Measurements from ENCODE around the gene PEPD.

Gene PEPD

DNA sequence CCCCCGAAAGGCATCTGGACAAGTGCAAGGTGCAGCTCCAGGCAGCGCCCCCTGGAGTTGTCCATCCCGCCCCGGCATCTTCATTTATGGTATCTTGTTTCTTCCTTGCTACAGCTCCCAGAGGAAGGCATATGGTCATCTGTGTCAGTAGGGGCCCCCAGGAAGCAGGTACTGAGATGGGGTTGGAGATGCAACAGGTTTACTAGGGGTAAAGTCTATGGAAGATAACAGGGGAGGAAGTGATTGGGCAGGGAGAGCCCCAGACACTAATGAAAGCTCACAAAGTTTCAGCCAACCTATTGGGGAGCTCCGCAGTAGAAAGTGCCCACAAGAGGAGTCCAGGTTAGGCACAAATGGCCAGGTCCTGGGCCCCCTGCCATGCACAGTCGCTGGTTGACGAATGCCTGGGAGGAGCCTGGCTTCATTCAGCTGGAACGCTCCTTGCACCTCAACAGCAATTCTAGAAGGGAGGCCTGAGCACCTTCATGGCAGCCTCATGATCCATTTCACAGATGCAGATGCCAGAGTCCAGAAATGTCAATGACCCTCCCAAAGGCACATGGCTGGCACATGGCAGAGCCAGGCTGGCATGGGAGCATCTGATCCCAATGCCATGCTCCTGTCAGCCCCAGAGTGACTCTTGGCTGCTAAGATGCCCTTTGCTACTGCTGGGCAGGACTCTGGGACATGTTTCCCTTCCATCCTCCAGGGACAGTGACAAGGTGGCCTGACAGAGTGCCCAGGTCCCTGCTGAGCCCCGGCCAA, 23.8 kb upstream of the PEPD start:
- DNase-seq (ENCODE audit: low spot score): no peak

DNA sequence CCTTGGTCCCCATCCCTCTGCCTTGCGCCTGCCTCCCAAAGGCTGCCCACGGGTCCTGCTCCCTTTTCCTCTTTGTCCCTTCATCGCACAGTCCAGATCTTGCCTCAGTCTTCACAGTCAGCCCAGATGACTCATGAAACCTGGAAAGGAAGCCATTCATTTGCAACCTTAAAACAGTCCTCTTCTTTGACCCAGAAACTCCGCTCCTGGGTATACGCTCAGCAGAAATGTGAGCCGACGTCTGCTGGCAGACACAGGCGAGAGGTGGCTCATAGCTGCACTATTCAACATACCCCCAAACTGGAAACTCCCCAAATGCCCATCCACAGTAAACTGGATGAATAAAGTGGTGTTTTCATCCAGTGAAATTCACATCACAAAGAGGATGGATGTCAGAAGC, 13.6 kb upstream of the PEPD start:
- no peak for DNase-seq (ENCODE audit: low spot score)

DNA sequence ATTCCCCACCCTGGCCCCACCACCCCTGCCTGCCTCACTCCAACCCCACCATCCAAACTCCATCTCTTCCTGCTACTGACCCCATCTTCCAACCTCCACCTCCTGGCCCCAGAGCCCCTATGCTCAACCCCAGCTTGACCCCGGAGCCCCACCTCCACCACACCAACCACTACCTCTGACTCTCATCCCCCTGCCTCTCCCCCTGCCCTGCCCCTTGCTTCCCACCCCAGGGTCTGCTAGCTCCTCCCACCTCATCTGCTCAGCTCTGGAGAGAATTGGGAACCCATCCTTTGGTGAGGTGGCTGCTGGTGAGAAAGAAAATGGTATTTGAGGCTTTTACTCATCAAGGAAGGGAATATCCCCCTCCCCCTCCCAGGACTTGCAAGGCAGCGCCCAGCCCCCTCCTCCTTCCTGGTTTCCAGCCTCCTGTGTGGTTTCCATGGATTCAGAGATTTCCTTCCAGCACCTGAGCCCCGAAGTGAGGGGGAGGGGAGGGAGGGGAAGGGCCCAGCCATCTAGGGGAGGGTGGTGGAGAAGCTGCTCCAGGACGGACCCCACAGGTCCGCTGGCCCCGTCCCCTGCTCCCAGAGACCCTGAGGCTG, 11.4 kb upstream of the PEPD start:
- no peak for DNase-seq (ENCODE audit: low spot score)

DNA sequence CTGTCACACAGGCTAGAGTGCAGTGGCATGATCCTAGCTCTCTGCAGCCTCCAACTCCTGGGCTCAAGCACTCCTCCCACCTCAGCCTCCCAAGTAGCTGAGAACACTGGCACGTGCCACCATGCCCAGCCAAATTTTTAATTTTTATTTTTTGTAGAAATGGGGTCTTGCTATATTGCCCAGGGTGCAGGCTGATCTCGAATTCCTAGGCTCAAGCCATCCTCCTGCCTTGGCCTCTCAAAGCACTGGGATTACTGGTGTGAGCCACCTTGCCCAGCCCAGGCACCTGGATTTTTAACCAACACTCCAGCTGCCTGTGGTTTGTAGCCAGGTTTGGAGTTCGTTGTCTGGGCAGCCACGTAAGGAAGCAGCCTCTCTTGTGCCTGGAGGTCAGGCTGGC, 9.3 kb upstream of the PEPD start:
- DNase-seq (ENCODE audit: low spot score): no peak

DNA sequence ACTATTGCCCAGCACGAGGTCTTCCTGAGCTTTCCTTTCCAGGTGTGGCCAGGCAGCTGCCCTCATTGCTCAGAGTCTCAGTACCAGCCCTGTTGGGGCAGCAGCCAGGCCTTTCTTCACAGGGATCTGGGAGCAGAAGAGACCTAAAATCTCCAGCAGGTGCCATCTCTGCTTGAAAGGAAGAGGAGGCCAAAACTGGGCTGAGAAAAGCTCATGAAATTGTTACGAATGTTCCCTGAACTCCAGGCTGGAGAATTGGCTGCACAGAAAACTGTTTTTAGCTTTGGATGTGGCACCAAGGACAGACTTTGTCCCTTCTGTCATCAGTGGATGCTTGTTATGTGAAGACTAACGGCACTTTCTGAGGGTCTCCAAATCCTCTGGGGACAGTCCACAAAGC, 8.7 kb upstream of the PEPD start:
- no peak for DNase-seq (ENCODE audit: low spot score)

DNA sequence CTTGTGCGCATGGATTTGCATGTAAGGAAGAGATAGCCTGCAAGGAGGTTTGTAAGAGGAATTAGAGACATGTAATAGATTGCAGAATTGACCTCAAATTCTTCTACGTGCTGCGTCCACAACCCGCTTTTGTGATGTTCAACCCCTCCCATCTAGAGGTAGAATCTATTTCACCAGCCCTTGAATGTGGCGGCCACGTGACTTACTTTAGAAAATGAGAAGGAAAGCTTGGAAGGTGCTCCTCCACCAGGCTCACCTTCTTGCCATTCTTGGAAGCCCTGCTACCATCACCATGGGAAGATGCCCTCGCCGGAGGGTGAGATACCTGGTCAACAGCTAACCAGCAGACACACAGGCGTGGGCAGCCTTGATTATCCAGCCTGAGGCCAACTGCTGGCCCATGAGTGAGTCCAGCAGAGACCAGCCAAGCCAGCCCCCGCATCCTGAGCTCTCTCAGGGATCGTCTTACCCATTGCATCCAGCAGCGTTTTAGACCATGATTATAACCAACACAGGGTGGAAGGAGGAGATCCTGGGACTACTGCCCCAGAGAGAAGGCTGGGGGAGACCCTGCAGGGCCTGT, 7.6 kb upstream of the PEPD start:
- DNase-seq (ENCODE audit: low spot score): no peak

DNA sequence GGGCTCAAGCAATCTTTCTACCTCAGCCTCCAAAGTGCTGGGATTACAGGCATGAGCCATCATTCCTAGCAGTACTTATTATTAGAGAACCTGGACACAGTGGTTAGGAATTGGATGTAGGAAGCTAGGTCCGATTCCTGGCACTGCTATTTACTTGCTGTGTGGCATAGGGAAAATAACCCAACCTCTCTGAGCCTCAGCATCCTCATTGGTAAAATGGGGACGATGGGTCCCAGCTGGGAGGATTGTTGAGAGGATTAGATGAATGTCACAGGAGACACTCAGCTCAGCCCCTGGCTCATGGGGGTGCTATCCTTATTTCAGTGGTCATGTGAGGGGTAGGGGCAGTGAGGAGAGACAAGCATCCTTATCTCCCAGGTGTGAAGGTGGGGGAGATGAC, 6.8 kb upstream of the PEPD start:
- DNase-seq (ENCODE audit: low spot score): no peak

DNA sequence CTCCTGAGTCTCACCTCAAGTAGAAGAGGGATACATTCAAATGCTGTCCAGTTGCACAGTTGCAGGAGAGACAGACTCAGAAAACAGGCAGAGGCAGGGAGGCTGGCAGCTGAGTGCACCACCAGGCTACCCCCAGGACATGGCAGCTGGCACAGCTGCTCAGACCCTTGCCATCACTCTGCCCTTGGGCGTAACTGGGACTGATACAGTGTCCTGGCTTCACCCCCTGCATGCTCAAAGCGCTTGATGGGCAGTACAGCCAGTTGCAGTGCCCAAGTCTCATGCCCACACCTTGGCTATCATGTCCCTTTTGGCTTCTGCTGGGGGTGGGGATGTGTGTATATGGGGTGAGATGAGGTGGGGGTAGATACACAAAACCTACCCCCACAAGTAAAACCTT, 5.5 kb upstream of the PEPD start:
- no peak for DNase-seq (ENCODE audit: low spot score)

DNA sequence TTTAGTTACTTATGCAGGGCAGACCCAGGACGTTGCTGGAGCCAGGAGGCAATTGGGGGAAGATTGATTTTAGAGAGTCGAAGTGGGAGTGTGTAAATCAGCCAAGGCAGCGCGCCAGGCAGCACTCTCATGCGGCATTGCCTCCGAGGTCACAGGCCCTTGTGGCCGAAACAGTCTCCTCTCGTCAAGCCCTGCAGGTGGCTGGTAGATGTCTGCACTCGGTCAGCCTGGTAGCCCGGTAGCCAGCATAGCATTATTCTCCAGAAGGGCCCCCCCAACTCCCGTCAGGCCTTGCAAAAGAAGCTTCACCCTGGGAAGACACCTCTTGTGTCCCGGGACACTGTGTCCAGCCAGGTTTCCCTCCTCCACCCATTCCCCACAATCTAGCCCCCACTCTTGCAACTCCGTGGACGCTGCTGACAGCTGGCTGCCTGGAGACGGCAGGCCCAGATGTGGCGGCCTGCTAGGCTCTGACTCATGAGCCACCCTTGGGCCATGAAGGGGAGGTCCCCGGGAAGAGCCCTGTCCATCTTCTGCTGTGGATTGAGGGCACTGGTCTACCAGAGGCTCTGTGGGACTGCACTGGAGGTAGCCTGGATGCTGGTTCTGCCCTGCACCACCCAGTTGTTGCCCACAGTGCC, 2.6 kb upstream of the PEPD start:
- no peak for DNase-seq (ENCODE audit: low spot score)

DNA sequence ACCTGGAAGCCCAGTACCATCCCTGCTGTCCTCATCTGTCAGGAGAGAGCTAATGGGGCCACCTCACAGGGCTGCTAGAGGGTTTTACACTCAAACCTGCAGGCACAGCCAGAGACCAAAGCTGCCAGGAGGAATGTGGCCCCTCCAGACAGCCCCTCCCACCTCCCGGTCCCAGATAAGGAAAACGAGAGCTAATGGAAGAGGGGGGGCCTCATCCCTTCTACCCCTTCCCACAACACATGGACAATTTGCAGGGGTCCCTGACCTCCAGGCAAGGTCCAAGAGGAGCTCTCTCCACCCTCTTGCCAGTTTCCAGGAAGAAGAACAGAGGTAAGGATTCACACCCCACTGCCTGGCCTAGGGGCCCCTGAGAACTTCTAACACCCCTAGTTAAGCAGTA, 1.6 kb upstream of the PEPD start:
- no peak for DNase-seq (ENCODE audit: low spot score)

DNA sequence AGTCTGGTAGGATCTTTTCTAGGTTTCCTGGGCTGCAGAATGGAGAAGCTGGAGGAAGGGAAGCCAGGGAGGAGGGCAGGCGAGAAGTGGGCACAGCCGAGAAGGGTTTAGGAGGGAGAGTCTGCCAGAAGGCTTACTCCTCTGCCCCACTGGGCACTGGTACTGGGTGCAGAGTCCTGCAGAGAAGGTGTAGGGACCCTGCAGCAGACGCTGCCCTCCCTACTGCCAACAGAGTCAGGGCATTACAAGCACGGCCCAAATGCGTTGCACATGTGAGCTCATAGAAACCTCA, 726 bp upstream of the PEPD start:
- no peak for DNase-seq (ENCODE audit: low spot score)

DNA sequence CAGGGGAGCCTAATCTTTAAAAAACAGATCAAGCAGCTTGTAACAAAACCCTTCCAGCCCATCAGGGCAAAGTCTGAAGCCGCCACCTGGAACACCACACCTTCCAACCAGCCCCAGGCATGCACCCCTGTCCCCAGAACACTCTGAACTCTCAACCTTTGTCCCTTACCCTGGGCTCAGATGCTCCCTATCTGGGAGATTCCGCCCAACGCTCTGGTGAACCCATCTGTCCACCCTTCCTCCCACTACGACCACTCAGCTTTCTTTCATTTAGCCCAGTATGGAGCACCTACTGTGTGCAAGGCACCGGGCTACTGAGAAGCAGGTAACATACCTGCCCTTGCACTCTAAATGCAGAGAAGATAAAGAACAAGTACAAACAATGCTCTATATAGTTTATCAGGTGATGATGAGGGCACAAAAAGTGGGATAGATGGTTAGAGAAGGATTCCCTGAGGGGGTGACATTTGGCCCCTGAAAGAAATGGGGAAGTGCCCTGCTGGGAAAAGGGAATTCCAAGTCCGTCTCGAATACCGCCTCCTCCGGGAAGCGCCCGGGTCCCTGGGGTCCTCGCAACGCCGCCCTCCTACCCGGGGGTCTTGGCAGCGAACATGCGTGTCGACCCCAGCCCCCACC, 629 bp downstream of the PEPD start:
- no peak for DNase-seq (ENCODE audit: low spot score)

DNA sequence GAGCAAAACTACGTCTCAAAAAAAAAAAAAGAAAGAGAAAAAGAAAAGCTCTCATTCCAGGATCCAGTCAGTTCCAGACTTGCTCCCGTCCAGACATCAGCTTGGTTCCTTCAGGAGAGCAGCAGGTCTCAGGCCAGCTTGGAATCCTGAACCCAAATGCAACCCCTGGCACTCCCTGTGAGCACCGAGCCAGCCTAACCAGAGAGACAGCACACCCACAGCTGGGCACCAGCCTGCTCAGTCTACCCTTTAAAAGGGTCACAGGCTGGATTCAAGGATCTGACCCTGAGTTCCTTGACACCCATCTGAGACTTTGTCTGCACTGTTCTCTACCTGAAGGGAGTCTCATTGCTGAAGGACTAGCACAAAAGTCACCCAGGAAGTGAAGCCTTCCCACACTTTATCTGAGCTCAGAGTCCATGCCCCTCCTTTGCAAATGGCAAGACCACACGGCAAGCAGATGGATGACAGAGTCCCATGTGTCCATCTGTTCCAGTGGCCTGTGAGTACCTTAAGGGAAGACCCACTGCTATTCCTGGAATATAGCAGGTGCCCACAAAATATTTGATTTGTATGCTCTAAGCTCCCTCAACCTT, 1.4 kb downstream of the PEPD start:
- no peak for DNase-seq (ENCODE audit: low spot score)

DNA sequence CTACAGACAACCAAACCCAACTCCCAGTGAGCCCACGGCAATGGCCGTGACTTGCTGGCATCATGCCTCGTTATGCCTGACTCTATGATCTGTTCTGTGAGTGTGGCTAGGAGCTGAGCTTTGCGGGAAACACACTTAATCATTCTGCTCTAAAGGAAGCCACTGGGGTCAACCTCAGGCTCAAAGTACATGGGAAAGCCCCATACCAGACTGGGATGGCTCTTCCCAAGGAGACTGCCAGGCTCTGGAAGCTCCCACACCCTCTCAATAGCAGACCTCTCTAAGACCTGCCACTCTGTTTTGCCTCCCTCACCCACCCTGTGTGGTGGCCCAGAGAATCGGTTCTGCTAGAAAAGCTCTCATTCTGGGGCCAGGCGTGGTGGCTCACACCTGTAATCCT, 2.2 kb downstream of the PEPD start:
- no peak for DNase-seq (ENCODE audit: low spot score)

DNA sequence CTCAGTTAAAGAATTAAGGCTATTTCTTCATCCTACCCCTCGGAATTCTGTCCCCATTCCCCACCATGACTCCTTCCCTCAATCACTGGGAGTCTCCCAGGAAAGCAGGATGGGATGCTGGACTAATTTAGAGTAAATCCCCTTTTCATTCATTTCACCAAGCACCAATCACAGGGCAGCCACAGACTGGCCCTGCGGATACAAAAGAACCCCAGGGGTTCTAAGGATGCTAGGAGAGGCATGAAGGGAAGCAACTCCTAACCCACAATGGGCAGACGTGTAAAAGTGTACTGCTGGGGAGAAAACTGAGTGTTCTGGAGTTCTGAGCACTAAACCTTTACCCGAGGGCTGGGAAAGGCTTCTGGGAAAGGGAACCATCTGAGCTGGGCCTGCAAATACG, 3.0 kb downstream of the PEPD start:
- no peak for DNase-seq (ENCODE audit: low spot score)

DNA sequence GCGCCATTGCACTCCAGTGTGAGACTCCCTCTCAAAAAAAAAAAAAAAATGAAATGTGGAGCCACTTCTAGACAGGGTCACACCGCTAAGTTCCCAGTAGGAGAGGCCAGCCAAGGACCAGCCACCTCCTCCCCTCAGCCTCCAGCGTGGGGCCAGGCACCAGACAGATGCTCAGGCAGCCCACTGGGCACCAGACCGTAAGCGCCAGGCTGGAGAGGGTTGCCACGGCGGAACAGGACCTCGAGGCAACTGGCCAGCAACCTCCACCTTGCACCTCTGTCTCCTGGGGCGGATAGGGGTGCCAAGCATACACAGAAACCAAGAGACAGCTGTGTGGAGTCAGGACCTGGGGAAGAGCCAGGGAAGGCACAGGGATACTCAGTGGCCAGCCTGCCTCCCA, 3.7 kb downstream of the PEPD start:
- DNase-seq (ENCODE audit: low spot score): no peak

DNA sequence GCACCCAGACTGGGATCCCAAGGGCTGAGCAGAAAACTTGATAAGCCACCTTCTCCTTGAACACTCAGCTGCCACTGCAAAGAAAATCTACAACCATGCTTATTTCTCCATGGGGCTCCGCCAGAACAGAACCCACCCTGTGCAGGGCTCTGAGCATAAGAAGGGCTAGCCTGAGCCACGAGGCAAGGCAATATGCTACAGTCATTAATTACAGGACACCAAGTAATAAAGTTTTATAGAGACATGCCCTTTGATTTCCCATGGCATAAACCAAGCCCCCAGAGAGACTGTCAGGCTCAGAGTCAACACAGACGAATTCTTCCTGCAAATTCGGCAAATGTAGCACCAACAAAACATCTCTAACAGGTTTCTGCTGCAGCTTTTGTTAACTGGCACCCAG, 5.7 kb downstream of the PEPD start:
- no peak for DNase-seq (ENCODE audit: low spot score)

DNA sequence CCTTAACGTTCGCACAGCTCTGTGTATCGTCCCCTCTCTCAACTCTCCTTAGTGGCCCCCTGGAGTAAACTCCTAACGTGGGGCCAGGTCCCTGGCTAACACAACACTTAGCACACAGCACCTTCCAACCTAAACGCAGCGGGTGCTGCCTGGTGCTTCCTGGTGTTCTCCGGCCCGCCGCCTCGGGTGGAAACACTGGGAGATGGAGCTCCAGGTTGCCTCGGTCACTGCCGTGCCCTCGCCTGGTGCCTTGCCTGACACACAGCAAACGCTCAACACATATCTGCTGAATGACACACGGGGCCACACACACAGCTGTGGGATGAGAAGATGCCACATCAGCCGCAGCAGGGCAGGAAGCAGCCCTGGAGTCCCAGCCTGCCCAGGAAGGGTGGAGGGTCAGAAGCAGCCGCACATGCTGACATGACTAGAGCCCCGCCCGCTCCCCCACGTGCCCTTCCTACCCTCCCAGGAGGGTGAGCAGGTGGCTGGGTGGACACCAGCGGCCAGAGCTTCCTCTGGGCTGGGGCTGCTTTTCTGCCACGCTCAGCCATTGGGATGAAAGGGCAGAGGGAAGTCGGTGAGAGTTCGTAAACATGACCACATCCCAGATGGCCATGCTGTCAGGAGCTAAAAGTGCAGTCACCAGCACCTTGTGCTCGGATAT, 6.6 kb downstream of the PEPD start:
- no peak for DNase-seq (ENCODE audit: low spot score)

DNA sequence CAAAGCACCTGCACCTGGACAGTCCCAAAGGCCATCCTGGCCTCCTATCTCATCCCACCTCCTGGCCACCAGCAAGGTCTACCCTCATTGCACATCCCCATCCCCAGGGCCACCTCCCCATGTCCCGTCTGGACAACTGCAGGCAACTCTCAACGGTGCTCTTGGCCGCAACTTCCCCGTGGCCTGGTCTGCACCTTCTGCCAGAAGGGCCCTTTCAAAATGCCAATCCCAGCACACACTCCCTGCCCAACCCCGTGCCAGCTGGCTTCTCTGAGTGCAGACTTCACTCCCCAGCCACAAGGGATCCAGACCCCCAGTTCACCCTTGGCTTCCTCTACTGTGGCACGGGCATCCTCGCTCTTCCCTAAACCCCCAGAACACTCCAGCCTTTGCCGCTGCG, 8.2 kb downstream of the PEPD start:
- DNase-seq (ENCODE audit: low spot score): no peak

DNA sequence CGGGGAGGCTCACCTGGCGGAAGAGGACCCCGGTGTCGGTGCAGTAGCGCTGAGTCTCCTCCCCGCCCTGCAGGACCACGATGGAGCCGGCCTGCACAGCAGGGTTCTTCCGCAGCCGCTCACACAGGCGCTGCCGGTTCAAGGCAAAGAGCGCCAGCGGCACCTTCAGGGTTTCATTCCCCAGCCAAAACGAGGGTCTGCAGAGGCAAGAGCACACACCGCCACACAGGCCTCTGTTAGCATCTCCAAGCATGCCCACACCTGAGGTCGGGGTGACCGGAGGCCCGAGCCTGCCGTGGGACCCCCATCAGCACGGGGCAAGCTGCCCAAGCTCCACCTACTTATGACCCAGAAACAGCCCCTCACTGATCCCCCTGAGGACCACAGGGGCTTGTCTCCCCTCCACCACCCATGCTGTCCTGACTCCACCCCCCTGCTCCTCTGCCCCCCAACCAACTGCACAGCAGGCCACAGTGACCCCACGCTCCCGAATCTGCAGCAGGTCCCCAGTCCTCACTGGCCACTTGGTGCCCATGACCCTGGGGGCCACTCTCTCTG, 8.9 kb downstream of the PEPD start:
- DNase-seq (ENCODE audit: low spot score): no peak

DNA sequence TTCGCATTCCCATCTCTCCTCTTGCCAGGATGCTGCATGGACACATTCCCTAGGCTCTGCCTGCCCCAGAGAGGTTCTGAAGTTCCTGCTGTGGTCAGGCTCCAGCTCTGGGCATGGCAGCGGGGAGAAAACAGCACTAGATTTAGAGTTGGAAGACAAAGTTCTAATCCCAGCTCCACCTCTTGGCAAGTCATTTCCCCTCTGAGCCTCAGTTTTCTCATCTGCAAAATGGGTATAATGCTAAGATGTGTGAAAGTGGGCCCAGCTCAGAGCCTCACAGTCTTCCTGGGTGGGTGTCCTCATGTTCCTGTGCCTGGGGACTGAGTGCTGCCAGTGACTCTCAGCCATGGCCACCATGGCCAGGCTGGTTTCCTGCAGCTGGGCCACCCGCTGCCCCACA, 9.6 kb downstream of the PEPD start:
- DNase-seq (ENCODE audit: low spot score): no peak

DNA sequence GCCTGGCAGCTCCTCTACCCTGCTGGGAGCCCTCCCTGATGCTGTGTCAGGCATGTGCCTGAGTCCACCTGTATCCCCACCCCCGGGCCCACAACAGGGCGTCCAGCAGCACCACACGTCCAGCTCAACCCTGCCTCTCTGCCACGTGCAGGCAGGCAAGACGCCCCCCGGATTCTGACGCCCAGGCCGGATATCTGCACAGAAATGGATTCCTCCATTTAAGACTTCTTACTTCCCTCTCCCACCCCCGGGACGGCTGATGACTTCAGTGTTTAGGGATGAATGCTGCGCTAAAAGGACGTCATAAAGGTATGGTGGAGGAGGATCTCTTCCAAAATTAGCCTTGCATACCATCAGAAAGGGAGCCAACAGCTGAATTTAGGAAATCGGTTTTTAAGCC, 10.2 kb downstream of the PEPD start:
- no peak for DNase-seq (ENCODE audit: low spot score)
